ENCODE data around the gene PAFAH2.

The PAFAH2 gene

DNA sequence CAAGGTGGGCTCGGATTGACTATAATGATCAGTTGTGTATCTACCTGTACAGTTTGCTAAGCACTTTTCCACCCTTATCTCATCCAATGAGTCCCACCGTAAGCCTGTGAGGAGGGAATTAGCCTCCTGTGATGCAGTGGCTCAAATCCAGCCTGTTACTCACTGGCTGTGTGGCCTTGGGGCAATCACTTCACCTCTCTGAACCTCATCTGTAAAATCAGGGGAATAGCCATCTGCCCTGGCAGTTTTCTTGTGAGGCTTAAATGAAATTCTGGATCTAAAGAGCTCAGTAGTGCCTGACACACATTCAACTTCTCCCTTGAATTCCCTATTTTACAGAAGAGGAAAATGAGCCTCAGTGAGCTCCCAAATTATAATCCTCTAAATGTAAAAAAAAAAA, 16.3 kb upstream of the PAFAH2 start:
- DNase-seq (ENCODE audit: low read depth in 3 of 3, low spot score in 1 of 3) = no peak

DNA sequence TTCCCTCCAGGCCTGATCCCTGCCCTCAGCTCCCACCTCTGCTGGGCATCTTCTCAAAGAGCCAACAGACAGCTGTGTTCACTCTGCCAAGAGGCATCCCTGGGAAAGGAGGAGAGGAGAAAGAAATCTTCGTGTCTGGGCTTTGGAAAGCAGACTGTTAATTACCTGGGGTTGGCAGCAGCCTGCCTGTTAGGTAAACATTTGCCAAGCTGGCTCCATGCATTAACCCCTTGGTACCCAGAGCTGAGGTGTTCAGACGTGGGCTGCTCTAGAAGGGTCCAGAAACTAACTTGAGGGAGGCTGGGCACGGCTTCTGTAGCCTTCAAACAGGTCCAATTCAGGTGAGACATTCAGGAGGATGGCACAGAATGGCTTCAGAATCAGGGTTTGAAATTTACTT, 15.0 kb upstream of the PAFAH2 start:
- no peak for DNase-seq (ENCODE audit: low read depth in 3 of 3, low spot score in 1 of 3)

DNA sequence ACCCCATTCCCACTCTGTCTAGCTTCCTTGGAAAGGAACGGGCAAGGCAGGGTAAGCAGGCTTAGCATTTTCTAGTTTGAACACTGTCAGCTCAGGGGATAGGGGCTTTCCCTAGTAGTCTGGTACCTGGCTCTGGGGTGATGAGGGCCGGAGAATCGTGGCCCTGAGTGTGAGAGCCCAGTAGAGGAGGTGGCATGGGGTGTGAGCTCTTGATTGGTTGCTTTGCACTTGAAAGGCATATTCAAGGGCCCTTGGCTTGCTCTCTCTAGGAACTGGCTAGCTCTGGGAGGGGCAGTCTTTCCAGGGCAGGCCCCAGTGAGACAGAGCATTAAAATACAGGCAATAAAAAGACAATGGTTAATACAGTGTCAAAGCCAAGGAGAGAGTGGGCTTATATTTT, 13.0 kb upstream of the PAFAH2 start:
- DNase-seq (ENCODE audit: low read depth in 3 of 3, low spot score in 1 of 3) = no peak

DNA sequence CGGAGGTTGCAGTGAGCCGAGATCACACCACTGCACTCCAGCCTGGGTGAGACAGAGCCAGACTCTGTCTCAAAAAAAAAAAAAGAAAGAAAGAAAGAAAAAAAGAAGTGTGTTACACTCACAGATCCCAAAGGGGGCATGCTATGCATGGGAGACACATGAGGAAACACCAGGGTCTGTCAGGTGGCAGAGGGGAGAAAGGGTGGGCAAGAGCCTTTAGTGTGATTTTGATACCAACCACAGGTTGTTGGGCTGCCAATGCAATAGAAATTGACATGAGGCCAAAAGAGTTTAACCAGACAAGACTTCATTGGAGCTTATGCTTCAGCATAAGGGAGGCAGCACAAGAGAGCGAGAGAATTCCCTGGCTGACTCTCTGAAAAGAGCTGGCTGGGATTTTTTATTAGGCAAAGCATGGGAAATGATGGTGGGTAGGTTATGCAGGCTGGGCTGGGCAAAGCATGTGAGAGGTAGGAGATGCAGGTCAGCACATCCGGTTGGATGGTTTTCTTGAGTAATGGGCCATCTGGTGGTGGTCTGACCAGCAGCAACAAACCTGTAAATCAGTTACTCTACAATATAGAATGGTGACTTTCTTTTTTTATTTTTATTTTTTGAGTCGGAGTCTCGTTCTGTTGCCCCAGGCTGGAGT, 12.1 kb upstream of the PAFAH2 start:
- no peak for DNase-seq (ENCODE audit: low read depth in 3 of 3, low spot score in 1 of 3)

DNA sequence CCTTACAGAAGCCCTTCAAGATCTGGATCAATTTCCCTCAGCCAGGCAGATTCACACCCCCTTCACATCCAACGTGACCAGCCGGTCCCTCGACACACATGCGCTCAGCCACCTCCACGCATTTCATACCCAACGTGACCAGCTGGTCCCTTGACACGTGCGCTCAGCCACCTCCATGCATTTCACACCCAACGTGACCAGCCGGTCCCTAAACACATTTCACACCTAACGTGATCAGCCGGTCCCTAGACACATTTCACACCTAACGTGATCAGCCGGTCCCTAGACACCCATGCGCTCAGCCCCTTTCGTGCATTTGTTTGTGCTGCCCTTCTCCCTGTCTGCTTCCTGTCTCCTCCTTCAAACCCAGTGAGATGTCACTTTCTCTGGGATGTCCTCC, 8.8 kb upstream of the PAFAH2 start:
- DNase-seq (ENCODE audit: low read depth in 3 of 3, low spot score in 1 of 3) = no peak

DNA sequence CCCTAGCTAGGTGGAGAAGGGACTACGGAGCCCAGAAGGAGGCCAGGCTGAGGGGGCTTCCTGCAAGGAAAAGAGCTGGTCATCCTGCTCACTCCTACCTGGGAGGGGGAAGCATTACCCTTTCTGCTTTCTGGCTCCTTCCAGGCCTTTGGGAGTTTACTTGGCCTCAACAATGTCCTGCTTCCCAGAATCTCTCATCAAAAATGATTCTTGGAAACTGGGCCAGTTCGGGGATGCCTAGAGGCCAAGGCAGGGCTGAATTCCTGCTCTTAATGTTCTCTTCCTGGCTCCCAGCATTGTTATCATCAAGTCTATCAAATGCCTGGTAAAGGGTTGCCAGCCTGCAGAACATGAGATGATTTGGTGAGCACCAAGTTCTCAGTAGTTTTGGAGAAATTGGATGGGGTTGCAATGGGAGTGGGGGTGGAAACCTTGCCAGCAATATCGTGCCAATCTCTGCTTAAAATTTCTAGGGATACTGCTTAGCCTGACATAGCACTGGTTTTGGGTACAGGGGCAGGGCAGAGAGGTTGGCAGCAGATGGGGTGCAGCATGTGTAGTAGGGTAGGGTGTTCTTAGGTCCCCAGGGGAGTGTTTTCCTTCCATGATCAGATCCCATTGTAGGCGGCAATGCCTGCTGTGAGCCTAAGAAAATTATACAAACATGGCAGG, 7.7 kb upstream of the PAFAH2 start:
- no peak for DNase-seq (ENCODE audit: low read depth in 3 of 3, low spot score in 1 of 3)

DNA sequence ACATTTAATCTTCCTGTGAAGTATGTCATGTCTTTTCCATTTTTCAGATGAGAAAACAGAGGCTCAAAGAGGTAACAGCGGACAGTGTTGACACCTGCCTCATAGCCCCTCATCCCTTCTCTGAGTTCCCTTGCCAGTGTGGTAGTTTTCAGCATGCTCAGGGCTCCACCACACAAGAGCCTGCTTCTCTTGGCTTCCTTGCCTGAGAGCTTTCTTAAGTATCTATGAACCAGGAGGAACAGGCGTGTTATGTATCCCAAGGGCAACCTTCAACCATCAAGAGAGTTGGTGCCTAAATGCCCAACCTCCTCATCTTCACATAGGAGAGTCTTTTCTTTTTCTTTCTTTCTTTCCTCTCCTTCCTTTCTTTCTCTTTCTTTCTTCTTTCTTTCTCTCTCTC, 5.9 kb upstream of the PAFAH2 start:
- DNase-seq (ENCODE audit: low read depth in 3 of 3, low spot score in 1 of 3) = no peak

DNA sequence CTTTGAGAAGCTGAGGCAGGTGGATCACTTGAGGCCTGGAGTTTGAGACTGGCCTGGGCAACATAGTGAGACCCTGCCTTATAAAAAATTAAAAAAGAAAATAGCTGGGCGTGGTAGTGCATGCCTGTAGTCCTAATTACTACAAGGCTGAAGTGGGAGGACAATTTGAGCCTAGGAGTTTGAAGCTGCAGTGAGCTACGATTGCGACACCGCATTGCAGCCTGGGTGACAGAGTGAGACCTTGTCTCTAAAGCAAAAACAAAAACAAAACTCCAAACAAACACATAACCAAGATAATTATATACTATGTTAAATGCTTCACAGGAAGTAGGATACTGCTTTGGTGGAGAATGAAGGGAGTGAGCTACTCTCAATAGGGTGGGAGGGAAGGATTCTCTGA, 5.4 kb upstream of the PAFAH2 start:
- DNase-seq (ENCODE audit: low read depth in 3 of 3, low spot score in 1 of 3) = no peak

DNA sequence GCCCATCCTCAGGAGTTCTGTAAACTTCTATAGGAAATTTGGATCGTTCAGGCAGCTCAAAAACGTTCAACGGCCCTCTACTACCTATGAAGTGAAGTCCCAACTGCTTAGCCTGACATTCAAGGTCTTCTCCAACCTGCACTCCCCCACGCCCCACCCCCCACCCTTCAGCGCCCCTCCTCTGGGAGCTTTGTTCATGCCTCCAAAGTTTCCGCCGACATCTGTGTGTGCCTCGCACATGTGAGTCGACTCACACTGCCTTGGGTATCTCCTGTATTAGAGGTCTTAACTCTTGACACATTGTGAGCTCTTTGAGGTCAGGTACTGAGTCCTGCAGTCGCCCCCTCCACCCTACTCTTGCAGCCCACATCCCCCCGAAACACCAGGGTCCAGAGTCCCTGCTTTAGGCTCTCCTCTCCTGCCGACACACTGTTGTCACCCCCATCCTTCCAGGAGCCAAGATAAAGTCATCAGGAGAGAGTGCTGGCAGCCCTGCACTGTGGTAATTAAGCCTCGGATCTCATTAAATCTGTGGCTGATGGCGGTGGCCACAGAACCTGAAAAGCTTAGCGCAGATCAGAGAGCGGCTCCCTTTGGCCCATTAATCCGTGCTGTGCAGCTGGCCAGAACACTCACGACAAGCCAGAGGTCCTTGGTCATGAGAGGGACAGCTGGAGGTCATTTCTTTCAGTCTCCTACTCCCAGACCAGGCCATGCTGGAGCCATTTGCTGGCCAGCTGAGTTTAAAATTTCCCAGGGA, 1.4 kb upstream of the PAFAH2 start:
- no peak for DNase-seq (ENCODE audit: low read depth in 3 of 3, low spot score in 1 of 3)

DNA sequence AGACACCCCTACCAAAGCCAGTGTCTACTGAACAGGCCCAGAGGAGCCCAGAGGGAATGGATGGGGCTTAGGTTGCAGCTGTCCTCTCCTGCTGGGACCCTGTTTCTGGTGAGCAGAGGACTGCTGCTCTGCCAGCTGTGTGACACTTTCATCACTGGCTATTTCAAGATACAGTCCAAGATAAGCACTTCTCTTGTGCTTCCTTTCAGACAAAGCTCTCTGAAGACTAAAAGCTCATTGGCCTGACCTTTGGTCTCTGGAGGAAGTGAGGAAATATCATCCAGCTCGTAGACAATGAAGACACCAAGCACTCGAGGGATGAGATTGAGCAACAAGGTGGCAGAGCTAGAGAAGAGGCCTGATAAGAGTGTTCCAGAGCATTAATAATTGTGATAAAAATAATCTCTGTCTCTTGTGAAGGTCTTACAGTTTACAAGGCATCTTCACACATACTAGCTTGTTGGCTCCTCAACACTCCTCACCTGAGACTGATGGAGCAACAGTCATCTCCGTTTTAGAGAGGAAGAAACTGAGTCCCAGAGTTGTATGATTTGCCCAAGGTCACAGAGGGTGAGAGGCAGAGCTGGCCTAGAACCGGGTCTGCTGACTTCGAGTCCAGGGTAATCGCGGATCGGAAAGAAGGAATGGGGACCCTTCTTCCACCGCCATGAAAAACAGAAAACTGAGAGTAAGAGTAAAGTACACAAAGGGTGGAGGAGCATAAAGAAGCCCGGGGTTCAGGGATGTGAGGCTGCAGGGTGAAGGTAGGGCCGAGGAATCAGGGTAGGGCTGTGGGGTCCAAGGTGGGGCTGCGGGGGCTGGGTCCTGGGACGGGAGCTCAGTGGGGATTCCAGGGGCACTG, 666 bp downstream of the PAFAH2 start:
- DNase-seq (ENCODE audit: low read depth in 3 of 3, low spot score in 1 of 3) = no peak

DNA sequence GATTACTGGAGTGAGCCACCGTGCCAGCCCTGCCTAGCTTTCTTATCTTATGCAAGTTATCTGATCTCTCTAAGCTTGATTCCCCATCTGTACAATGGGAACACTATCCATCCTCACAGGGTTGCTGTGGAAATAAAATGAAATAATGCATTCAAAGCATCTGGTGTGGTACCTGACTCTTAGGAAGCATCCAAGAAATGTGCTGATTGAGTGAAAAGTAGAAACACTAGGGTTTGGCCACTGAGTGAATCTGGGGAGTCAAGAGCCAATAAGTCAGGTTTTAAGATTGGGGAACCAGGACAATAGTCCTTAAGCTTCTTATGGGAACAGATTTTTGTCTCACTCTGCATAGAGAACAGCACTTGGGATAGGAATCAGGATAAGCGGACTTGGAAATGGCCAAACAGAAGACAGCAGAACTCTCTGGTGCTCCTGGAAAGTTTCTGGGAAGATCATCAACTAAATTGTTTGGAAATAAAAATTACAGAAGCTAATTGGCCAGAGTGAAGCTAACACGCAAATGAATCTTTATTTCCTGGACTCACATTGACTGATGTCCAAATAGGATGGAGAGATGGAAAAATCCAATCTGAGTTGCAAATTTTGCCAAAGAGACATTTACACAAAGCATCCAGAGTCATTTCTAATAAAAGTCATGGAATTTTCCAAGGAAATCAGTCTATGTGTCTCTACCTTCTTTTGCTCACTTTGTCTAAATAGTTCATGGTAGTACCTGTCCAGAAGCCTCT, 3.3 kb downstream of the PAFAH2 start:
- no peak for DNase-seq (ENCODE audit: low read depth in 3 of 3, low spot score in 1 of 3)

DNA sequence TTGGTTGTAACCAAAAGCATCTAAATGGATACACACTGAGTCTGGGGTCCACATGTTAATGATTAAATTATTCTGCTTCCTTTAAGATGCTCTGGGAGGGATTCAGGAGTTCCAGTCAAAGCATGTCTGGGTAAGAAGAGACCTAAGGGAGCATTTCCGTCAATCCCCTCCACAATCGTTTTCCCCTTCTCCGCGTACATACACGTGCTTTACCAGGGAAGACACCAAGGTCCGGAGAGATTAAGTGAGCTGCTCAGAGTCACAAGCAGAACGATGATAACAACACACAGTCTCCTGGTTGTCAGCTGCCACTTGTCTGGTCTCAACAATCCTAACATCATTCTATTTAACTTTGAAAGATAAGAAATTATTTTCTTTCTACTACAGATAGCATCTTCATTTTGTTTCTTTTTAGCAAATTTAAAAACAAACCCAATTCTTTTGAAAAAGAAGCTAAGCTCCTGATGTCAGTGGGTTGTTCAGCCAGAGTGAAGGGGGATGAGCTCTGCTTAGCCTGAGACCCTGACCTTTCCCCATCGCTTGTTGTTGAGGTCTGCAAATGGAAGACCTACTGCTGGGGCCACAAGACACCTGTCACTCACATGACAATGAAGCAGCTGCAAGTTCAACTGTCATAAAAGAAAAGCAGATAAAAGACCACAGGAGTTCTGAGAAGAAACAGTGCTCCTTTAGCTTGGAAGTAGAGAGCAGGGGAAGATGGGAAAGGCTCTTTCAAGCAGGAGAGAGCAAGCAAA, 4.5 kb downstream of the PAFAH2 start:
- no peak for DNase-seq (ENCODE audit: low read depth in 3 of 3, low spot score in 1 of 3)

DNA sequence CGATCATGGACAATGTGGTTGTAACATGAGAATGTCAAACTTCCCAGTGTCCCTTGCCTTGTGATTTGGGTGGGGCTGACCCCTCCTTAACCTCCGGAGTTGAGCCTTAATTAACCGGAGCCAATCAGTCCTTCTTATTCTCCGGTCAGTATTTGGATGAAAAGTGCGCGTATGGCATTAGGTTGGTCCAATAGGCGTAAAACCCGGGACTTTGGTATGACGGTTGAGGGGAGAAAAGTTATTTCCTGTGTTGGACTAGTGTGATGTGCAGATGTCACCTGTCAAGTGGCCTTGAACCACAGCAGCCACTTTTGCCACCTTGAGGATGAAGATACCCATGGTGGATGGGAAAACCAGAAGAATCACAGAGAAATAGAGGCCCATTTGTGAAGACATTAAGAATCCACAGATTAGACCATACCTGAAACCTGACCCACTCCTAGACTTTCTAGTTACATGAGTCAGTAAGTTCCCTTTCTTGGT, 5.1 kb downstream of the PAFAH2 start:
- no peak for DNase-seq (ENCODE audit: low read depth in 3 of 3, low spot score in 1 of 3)

DNA sequence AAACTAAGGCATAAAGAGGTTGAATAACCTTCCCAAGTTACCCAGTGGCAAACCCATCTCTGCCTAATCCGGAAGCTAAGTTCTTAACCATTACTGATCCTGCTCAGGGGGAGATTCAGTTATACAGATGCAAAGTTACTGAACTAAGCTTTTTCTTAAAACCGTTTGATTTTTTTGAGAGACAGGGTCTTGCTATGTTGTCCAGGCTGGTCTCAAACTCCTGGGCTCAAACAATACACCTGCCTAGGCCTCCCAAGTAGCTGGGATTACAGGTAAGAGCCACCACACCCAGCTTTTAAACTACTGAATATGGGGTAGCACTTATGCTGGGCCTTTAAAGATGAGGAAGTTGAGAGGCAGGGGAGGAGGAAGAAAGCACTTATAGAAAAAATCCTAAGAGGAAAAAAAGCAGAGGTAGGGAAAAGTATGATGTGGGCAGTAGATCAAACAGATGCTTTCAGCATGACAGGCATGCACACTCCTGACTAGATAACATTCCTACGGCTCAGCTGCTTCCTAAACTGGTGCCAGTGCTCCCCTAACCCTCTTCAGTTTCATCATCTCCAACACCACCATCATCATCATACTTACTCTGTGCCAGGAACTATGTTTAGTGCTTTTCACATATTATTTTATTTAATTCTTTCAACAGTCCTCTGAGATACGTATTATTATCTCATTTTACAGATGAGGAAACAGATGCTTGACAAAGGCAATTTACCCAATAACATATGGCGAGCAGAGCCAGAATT, 5.8 kb downstream of the PAFAH2 start:
- no peak for DNase-seq (ENCODE audit: low read depth in 3 of 3, low spot score in 1 of 3)

DNA sequence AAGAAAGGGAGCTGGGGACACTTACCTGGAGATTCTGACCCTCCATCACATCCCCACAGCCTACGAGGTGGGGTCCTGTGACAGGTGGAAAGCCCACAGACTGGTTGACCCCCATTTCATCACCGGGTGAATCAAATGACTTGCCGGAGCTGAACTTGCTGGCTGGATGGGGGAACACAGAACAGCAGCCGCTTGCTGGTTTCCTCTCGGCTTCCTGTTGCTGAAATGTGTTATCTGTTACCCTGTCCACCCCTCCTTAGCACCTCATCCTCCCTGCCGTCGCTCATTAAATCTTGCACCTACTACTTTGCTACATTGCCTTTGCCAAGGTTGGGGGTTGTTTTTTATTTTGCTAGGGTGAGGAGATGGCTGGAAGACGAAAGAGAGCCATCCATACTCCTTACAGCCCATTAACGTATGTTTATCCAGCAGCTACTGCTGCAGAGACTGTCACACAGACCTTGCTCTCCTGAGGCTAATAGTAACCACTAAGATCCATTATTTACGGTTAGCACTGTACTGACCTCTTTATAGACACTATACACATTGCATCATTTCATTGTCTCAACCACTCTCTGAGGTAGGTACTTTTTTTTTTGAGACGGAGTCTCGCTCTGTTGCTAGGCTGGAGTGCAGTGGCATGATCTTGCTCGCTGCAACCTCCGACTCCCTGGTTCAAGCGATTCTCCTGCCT, 7.0 kb downstream of the PAFAH2 start:
- DNase-seq (ENCODE audit: low read depth in 3 of 3, low spot score in 1 of 3) = peak in 1 of 3 donors; percentile 14

DNA sequence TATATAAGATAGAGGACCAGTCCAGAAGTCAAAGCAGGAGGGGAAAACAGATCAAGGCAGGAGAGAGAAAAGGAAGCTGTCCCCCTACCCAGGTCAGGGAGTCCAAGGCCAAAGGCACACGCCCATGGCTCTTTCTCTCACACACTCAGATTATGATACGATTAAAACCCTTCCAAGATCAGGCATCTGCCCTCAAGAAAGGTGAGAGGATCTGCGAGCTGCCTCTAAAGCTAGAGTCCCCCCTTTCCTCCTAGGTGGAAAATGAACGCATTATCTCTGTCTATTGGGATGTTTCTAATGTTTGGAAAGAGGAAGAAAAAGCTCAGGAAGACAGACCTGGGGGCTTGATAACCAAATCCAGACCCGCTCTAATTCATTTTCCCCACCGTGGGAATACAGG, 7.6 kb downstream of the PAFAH2 start:
- DNase-seq (ENCODE audit: low read depth in 3 of 3, low spot score in 1 of 3) = no peak

DNA sequence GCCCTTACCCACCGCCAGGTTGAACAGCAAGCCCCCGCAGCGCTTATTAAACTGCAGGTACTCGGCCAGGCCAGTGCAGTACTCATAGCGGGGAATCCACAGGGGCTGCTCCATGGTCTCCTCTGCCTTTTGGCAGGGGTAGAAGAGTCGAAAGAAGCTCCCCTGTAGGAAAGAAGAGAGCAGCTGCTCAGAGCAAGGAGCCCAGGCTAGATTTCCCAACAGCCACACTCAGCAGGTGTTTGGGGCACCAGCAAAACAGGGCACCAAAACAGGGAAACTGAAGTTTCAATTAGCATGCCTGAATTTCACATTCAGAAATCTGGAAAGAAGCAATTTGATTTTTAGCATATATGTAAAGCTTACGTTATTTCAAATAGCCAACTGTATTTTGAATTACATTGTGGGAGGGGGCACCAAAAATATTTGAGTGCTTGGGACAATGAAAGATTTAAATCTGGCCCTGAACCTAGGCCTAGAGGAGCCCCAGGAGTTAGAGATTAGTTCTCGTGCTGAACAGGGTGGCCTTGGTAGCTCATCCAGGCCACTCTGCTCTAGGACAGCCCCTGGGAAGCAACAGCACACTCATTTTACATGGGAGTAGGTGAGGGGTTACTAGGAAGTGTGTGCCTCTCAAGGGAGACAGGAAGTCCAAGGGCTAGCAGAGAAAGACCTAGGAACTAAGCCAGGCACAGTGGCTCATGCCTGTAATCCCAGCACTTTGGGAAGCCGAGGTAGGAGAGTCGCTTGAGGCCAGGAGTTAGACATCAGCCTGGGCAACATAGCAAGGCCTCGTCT, 8.2 kb downstream of the PAFAH2 start:
- DNase-seq (ENCODE audit: low read depth in 3 of 3, low spot score in 1 of 3) = no peak

DNA sequence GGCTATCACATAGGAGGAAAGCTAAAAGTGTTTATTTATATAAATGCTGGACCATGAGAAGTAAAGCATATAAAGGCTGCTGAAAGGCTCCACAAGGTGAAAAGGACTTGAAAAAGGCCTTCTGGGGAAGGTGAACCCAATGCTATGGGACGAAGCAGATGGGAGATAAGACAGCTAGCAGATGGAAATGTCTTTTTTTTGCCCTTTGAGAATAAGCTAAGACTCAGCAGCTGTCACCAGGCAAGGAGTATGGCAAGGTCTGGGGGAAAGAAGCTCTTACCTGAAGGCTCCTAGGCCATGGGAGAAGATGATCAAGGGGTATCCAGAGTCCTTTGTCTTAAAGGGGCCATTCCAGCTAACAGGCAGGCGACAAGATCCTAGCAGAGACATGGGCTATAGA, 9.9 kb downstream of the PAFAH2 start:
- DNase-seq (ENCODE audit: low read depth in 3 of 3, low spot score in 1 of 3) = no peak

Measured in stimulated activated CD4-positive, alpha-beta T cell treated with anti-CD3 and anti-CD28 coated beads, TNF-alpha, amount 100 ng/mL, for 1 hour (primary cell).